AG09319 (cell line): ENCODE measurements around the gene CTDSPL.
"Not testable (repeated sequence)": the region's sequence is repeated elsewhere in the genome, so short reads cannot be mapped to it uniquely, and the experiment has no call there.

Source experiments
- DNase-seq: peaks from one replicate; pipeline ENCODE4 v3.0.0-alpha.2; 2010; ENCODE audit warnings: low read depth; ENCODE audit errors: extremely low read depth
- TF ChIP-seq, protein P1 (sequence below): IDR thresholded peaks from 2 replicates; pipeline ENCODE4 v1.5.1; 2011; ENCODE audit warnings: low read depth, mild to moderate bottlenecking, inconsistent platforms, low read length, moderate library complexity

The CTDSPL gene

DNA sequence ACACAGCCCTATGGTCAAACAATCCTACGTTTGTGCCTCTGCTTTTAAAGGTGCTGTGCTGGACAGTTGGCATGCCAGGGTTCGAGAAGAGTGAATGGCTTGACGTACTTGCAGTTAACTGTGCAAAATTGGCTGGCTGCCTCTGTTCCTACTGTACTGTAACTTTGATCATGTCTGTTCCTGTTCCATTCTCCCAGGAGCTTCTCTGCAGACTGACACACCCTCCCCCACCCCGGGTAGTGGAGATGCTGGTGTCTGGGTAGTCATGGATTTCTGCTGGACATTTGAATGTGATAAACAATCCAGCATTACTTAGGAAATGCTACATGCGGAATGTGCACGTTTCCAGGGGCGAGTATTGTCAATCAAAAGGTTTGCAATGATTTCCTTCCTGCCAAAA is 122.4 kb downstream of the CTDSPL start:
- TF ChIP-seq, protein P1, sequence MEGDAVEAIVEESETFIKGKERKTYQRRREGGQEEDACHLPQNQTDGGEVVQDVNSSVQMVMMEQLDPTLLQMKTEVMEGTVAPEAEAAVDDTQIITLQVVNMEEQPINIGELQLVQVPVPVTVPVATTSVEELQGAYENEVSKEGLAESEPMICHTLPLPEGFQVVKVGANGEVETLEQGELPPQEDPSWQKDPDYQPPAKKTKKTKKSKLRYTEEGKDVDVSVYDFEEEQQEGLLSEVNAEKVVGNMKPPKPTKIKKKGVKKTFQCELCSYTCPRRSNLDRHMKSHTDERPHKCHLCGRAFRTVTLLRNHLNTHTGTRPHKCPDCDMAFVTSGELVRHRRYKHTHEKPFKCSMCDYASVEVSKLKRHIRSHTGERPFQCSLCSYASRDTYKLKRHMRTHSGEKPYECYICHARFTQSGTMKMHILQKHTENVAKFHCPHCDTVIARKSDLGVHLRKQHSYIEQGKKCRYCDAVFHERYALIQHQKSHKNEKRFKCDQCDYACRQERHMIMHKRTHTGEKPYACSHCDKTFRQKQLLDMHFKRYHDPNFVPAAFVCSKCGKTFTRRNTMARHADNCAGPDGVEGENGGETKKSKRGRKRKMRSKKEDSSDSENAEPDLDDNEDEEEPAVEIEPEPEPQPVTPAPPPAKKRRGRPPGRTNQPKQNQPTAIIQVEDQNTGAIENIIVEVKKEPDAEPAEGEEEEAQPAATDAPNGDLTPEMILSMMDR, result no peak
- no peak for DNase-seq

- TF ChIP-seq, protein P1, result no peak
- DNase-seq, result no peak
Measured at GRCh38 chr3:37984596-37984995, 122.9 kb downstream of the CTDSPL start.

DNA sequence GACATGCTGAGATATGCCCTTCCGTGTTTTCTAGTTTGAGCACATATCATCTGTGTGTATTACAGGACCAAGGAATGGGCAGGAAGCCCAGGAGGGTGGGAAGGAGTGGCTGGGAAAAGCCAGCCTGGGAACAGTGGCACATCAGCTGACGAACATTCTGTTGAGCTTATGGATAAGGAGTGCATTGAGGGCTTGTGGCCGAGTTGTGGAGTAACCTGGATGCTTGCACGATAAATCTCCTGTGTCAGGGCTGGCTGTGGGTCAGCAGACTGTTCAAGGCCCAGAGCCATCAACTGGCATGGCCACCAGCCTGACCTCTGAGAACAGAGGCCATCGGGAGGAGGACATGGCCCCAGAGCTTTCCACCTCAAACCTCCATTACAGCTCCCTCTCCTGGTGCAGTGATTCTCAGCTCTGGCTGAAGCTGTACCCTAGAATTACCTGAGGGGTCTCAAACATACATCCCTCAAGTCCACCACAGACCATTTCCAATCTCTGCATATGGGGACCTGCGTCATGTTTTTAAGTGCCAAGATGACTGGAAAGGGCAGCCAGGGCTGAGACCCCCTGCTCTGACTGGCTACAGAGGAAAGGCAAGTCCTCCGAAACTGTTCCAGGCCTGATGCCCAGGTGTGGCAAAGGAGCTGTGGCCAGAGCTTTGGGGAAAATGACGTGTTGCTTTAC is 124.1 kb downstream of the CTDSPL start:
- TF ChIP-seq, protein P1, result no peak; the same call in 1 of the 2 replicates
- DNase-seq, result no peak

DNA sequence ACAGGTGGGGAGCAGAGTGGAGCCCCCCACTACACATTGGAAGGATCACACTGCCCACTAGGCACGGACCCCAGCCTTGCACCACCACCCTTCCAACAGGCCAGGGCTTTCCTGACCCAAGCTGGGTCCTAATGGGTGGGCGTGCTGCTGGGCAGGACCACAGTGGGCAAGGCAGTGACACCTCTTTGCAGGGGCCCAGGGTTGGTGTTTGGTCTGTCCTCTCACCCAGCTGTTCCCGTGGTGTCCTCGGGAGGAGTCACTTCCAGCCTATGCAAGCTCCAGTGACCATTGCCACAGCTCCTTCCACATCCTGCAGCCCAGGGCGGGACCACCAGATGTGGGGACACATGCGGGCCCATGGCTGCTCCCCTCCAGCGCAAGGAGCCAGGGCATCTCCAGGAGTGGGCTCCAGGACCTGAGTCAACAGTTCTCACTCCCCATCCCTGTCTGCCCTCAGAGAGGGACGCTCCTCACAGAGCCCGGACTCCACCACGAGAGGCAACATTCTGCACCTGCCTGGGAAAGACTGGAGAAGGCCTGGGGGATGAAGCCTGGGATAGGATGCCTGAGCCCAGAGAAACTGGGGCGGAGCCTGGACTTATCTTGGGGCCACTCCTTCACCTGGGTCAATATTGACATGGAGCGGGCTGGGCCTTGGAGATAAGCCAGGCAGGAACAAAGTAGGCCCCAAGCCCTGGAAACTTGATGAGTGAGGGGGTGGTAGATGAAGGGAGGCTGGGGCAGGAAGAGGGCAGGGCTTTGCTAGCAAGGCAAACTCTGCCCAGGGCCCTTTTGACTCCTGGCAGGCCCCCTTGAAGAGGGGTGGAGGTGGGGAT is 125.0 kb downstream of the CTDSPL start:
- TF ChIP-seq, protein P1, result no peak
- no peak for DNase-seq

- DNase-seq, result no peak
- TF ChIP-seq, protein P1, result no peak
Measured at GRCh38 chr3:37987315-37987697, 125.6 kb downstream of the CTDSPL start.

DNA sequence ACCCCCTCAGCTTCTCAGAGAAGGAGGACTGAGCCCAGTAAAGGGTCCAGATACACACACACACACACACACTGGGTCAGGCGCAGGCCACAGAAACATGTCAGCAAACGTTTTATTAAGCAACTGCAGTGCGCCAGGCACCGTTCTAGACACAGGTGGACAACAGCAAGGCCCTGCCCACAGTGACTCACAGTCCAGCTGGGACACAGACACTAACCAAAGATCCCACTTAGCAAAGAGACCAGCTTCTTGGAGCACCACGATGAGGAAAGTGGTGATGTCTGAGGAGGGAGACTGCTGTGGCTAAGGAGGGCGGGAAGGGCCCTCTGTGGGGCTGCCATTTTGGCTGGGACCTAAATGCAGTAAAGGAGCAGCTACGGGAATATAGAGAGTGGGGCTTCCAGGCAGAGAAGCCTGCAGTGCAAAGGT is 126.1 kb downstream of the CTDSPL start:
- DNase-seq, result no peak

GRCh38 chr3:37988376-37988775 is 126.7 kb downstream of the CTDSPL start:
- not testable (repeated sequence) for DNase-seq

More for the DNA sequence above, 126.1 kb downstream of the CTDSPL start:
- TF ChIP-seq, protein P1, result no peak
